Measurements from ENCODE around the gene ADGRL2.
"Not testable (repeated sequence)": the region's sequence is repeated elsewhere in the genome, so short reads cannot be mapped to it uniquely, and the experiment has no call there.

Gene ADGRL2

DNA sequence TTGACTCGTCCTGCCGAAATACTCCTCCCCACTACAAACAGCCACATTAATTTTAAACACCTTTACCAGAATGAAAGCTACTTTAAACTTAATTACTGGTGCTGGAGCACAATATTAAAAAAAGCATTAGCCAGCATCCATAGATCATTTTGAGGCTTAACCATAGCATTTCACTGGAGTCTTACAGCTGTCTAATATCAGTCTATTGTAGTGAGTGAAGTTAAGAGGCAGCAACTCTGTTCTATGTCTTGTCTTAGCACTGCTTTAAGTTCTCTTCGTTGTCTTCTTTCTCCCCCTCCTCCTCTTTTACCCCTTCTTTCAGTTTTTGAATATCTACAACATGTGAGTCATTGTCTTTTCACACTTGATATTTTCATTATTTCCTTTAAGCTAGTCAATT, 49.3 kb downstream of the ADGRL2 start:
- no peak for DNase-seq

DNA sequence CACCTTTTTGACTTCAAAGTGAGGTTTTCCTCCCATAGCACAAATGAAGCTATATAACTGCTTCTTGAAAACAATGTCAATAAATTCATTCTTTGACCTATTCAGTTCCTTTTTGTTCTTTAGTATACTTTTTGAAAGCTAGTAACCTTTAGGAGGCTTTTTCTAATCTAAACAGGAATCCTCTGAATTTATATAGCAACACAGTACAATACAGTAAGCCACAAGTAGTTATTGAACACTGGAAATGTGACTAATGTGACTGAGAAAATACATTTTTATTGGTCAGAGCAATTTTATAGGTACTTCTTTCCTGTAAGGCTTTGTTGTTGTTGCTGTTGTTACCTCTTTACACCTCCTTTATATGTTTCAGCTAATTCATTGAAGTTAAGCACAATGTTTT, 49.8 kb downstream of the ADGRL2 start:
- no peak for DNase-seq

GRCh38 chr1:81851217-81851616, 50.5 kb downstream of the ADGRL2 start:
- no peak for DNase-seq

DNA sequence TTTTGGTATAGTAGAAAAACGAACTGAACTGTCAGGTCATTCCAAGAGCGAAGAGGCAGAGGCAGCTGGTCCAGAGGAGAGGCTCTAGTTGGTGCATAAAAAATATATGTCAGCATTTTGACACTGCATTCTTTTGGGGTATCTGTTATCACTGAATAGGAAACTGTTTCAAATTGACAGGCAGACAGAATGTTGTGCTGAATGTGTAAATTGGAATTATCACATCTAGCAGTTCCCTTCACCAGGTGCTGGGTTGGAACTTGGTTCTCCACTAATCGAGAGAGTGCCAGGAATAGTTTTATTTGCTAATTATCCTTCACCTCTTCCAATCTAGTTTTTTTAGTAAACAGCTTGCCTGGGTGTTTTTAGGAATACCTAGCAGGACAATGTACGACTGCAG, 52.2 kb downstream of the ADGRL2 start:
- peak in 1 of 3 experiments; percentile 26 for DNase-seq

DNA sequence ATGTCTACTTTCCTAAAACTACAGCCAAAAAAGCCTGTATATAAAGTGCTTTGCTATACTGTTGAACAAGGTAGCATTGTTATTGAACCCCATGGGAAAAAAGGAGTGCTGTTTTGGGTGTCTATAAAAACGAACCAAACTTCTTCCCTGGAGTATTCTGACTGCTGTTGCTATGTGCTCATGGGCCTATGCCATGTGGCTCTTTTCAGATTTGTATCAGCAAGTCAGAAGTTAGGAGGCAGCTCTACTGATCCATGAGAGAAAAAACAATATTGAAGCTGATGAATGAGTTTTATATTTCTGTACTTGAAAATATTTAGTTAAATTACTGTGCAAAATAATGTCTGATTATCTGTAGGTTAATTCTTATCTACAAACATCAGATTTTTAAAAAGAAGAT, 66.5 kb downstream of the ADGRL2 start:
- no peak for DNase-seq

- peak in 1 of 3 experiments; percentile 31 for DNase-seq
Observed at GRCh38 chr1:81869307-81869706, 68.6 kb downstream of the ADGRL2 start.

- not testable (repeated sequence) for DNase-seq
Observed at GRCh38 chr1:81871091-81871490, 70.4 kb downstream of the ADGRL2 start.

GRCh38 chr1:81873946-81874345, 73.2 kb downstream of the ADGRL2 start:
- DNase-seq, result no peak

DNA sequence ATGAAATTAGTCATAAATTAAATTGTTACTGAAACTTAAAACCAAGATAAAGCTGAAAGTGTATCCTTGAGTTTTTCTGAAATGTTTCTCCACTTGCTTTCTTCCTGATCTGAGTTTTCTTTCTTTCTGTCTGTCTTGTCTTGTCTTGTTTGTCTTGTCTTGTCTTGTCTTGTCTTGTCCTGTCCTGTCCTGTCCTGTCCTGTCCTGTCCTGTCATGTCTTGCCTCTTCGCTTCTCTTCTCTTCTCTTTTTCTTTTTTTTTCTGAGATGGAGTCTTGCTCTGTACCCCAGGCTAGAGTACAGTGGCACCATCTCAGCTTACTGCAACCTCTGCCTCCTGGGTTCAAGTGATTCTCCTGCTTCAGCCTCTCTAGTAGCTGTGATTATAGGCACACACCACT, 73.7 kb downstream of the ADGRL2 start:
- DNase-seq, result no peak

DNA sequence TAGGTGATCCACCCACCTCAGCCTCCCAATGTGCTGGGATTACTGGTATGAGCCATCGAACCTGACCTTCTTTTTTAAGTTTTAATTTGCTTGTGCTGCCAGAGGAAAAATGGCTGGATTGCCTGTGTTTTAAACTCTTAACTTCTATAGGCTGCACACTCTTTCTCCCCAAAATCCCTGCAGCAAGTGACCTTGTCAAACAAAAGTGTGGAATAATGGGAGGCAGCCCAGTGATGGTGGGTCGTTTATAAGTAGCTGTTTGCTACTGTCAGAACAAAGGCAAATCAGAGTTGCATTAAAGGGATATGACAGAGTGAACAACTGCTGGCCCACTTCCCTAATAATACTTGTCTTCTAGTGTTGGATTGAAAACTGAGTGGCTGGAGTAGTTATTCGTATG, 74.2 kb downstream of the ADGRL2 start:
- DNase-seq, result no peak

DNA sequence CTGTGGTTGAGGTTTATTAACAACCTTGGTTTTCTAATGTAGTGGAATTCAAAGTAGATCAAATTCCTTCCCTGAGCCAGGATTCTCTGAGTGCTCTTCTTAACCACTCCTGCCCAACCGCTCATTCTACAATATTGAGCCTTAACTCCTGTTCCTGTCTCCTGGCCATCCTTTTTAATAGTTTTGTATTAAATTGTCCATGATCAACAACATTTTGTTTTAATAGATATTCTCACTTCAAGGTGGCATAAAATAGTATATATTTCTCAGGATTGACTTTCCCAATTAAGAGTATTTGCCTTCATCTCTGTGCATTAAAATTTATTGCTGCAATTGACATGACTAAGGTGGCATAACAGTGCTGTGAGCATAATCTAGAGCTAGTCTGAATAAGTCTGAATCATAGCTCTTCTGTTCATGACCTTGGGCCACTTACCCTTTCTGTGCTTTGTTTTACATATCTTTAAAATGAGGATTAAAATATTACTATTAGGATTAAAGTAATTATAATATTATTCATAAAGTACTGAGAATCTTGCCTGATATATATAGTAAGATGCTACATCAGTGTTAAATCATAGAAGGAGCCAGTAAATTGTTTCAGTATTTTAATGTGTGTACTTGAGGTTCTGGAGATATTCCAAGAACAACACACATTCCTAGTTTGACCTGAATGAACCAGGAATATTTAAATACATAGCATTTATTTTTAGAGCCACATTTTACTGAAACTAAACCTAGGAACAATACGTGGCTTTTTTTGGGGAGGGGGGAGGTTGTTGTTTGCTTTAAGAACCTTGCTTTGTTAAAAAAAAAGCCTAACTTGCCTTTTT, 76.4 kb downstream of the ADGRL2 start:
- peak in 1 of 3 experiments; percentile 26 for DNase-seq

DNA sequence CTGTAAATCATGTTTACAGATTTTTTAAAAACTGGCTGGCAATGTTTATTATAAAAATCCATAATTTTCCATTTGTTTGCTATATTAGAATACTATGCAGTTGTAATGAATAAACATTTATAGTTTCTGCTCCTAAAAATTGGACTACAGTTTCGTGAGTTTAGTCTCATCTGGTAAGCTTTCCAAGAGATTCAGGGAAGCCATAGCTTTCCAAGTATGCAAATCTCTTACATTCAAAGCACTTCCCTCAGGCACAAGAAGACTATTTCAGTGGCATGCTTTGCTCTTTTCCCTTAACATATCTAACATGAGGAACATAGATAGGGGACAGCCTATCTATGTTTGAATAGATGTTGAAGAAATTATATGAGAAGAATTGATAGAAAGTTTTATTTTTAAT, 77.2 kb downstream of the ADGRL2 start:
- DNase-seq, result no peak

DNA sequence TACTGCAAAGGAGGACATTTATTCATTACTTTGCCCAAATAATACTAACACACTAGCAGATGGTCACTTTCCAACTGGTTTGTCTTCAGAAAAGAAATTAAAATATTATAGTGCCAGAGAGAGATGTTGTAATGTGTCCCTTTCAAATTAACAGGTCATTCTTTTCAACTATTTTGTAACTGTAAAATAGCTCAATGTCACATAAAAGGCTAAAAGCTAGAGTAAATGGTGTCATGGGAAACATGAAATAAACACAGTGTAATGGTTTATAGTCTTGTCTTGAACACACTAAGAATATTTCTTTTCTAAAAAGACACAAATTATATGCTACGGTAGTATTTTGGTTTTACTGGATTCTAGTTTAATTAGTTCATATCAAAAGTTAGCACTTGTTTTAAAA, 77.8 kb downstream of the ADGRL2 start:
- DNase-seq, result no peak

GRCh38 chr1:81880781-81881180, 80.0 kb downstream of the ADGRL2 start:
- no peak for DNase-seq

- DNase-seq, result peak in 2 of 3 experiments; percentile 2 to 47
Observed at GRCh38 chr1:81885291-81885690, 84.6 kb downstream of the ADGRL2 start.

GRCh38 chr1:81886292-81886691, 85.6 kb downstream of the ADGRL2 start:
- DNase-seq, result not testable (repeated sequence)

- DNase-seq, result peak in 2 of 3 experiments; percentile 9 to 40
Observed at GRCh38 chr1:81887421-81888144, 86.8 kb downstream of the ADGRL2 start.

DNA sequence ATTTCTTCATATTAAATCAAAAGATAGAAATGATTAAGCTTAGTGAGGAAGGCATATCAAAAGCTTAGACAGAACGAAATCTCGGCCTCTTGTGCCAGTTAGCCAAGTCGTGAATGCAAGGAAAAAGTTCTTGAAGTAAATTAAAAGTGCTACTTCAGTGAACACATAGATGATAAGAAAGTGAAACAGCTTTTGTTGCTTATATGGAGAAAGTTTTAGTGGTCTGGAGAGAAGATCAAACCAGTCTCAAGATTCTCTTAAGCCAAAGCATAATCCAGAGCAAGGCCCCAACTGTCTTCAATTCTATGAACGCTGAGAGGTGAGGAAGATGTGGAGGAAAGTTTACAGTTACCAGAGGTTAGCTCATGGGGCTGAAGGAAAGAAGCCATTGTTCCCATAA, 88.4 kb downstream of the ADGRL2 start:
- DNase-seq, result no peak

DNA sequence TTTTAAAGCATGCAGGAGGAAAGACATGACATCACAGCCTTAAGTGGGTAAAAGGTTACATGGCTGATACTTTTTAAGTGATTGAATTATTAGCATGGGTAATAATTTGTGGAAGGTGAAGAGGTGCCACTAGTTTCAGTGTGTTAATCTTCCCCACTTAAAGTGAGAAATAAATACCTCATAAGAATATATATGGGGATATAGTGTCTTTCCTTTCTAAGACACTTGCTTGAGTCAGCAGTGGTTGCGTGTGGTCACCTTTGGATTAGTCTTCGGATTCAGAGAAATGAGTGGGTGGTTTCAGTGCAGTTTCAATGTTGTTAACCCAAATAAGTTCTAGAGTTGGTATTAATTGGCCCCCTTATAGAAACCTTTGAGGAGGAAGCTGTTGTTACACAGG, 94.1 kb downstream of the ADGRL2 start:
- DNase-seq, result peak in 1 of 3 experiments; percentile 5

DNA sequence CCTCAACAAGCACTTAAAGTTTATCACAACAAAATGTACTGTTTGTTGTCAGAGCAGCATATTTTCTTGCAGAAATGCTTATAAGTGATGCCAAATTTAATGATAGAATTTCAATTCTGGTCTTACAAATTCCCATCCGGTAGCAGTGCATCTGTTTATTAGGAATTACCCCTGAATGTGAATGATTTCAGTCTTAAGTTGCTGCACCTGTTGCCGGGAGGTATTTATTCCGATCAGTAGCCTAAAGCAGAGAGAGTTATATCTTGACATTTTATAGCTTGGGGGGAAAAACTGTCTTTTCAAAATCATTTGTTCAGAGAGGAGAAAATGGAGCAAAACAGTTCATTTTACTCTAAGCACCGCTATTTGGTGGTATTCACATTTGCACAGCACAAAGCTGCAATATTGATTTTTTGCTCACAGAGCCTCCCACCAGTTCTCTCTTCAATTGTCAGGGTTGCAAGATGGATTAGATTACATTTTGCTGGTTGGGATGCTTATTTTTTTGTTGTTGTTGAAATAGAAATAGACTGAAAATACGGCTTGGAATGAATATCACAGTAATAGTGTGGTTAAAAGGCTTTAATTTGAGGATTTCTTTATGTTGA, 98.6 kb downstream of the ADGRL2 start:
- no peak for DNase-seq

- no peak for DNase-seq
Observed at GRCh38 chr1:81907575-81907974, 106.8 kb downstream of the ADGRL2 start.

DNA sequence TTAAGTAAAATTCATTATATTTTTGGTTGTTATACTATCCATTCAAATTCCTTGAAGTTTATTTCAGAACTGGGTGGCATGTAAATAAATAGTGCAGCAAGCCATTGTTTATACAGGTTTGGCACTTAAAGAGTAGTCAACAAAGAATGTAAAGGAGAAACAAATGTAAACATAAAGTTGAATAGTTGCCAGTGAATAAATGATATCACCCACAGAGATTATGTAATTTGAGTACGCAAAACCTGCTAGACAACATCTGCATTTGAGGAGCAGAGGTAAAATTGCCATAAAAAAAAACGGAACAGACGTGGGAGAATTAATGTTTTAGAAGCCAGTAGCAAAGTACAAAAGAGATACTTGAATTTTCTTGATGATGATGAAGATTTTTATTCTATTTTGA, 111.6 kb downstream of the ADGRL2 start:
- peak in 2 of 3 experiments; percentile 1 to 76 for DNase-seq

GRCh38 chr1:81915937-81916336, 115.2 kb downstream of the ADGRL2 start:
- DNase-seq, result peak in 1 of 3 experiments; percentile 58

GRCh38 chr1:81920245-81920740, 119.6 kb downstream of the ADGRL2 start:
- DNase-seq, result no peak
